HEK293 (cell line): ENCODE data around the gene GGTA1.

Source experiments
- OVOL3 ChIP-seq: fragments of 450-650 bp; formaldehyde crosslinking; IDR thresholded peaks from 2 replicates; pipeline ENCODE4 v1.5.1; 2016; ENCODE audit warnings: missing biosample characterization, missing genetic modification characterization
- ZBTB21 ChIP-seq: fragments of 450-650 bp; formaldehyde crosslinking; IDR thresholded peaks from 2 replicates; pipeline ENCODE4 v1.5.1; 2017; ENCODE audit warnings: missing biosample characterization, missing genetic modification characterization
- ZBTB7A ChIP-seq: fragments of 450-650 bp; formaldehyde crosslinking; IDR thresholded peaks from 2 replicates; pipeline ENCODE4 v1.5.1; 2016; ENCODE audit warnings: low read depth, missing biosample characterization, missing genetic modification characterization
- ZNF16 ChIP-seq: fragments of 450-650 bp; formaldehyde crosslinking; IDR thresholded peaks from 2 replicates; pipeline ENCODE4 v1.5.1; 2016; ENCODE audit warnings: low read depth, missing biosample characterization, missing genetic modification characterization
- ZNF302 ChIP-seq: fragments of 450-650 bp; formaldehyde crosslinking; IDR thresholded peaks from 2 replicates; pipeline ENCODE4 v1.5.1; 2016; ENCODE audit warnings: missing biosample characterization, missing genetic modification characterization, low read depth
- ZNF398 ChIP-seq: fragments of 450-650 bp; formaldehyde crosslinking; IDR thresholded peaks from 2 replicates; pipeline ENCODE4 v1.5.1; 2017; ENCODE audit warnings: missing biosample characterization, missing genetic modification characterization
- ZNF639 ChIP-seq: fragments of 450-650 bp; formaldehyde crosslinking; IDR thresholded peaks from 2 replicates; pipeline ENCODE4 v1.5.1; 2016; ENCODE audit warnings: missing biosample characterization, missing genetic modification characterization
- ZNF76 ChIP-seq: fragments of 450-650 bp; formaldehyde crosslinking; IDR thresholded peaks from 2 replicates; pipeline ENCODE4; 2016; ENCODE audit warnings: low read depth, missing biosample characterization, missing genetic modification characterization, borderline replicate concordance
- TF ChIP-seq, protein P1 (sequence below): fragments of 450-650 bp; formaldehyde crosslinking; IDR thresholded peaks from 2 replicates; pipeline ENCODE4 v1.5.1; 2016; ENCODE audit warnings: missing biosample characterization, missing genetic modification characterization
- TF ChIP-seq, protein P2 (sequence below): fragments of 450-650 bp; formaldehyde crosslinking; IDR thresholded peaks from 2 replicates; pipeline ENCODE4 v1.5.1; 2016; ENCODE audit warnings: missing biosample characterization, missing genetic modification characterization

DNA sequence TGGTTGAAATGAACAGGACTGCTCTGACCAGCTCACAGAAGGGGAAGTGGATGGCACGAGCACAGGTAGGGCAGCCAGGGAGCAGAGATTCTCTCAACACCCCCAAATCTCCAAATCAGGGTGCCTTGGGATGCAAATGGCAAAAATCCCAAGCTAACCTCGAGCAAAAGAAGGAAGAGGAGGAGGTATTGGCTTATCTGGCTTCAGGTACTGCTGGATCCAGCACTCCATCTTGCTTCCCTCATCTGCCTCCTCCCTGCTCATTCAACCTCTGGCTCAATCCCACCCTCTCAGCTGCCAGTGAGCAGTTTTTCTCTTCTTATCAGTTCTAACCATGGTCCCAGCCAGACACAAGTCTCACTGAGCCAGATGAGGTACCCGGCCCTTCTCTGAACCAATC, 41.6 kb upstream of the GGTA1 start:
- TF ChIP-seq, protein P1, sequence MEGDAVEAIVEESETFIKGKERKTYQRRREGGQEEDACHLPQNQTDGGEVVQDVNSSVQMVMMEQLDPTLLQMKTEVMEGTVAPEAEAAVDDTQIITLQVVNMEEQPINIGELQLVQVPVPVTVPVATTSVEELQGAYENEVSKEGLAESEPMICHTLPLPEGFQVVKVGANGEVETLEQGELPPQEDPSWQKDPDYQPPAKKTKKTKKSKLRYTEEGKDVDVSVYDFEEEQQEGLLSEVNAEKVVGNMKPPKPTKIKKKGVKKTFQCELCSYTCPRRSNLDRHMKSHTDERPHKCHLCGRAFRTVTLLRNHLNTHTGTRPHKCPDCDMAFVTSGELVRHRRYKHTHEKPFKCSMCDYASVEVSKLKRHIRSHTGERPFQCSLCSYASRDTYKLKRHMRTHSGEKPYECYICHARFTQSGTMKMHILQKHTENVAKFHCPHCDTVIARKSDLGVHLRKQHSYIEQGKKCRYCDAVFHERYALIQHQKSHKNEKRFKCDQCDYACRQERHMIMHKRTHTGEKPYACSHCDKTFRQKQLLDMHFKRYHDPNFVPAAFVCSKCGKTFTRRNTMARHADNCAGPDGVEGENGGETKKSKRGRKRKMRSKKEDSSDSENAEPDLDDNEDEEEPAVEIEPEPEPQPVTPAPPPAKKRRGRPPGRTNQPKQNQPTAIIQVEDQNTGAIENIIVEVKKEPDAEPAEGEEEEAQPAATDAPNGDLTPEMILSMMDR (tag by site-specific recombination): no peak
- no peak for TF ChIP-seq ZNF76 (tag by site-specific recombination)
- no peak for TF ChIP-seq ZNF639 (tag by site-specific recombination)
- TF ChIP-seq, protein P2, sequence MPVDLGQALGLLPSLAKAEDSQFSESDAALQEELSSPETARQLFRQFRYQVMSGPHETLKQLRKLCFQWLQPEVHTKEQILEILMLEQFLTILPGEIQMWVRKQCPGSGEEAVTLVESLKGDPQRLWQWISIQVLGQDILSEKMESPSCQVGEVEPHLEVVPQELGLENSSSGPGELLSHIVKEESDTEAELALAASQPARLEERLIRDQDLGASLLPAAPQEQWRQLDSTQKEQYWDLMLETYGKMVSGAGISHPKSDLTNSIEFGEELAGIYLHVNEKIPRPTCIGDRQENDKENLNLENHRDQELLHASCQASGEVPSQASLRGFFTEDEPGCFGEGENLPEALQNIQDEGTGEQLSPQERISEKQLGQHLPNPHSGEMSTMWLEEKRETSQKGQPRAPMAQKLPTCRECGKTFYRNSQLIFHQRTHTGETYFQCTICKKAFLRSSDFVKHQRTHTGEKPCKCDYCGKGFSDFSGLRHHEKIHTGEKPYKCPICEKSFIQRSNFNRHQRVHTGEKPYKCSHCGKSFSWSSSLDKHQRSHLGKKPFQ: no peak
- no peak for TF ChIP-seq ZNF16 (tag by site-specific recombination)
- no peak for TF ChIP-seq ZNF302 (tag by site-specific recombination)
- TF ChIP-seq ZNF398 (tag by site-specific recombination): no peak
- TF ChIP-seq ZBTB7A (tag by site-specific recombination): no peak
- no peak for TF ChIP-seq ZBTB21 (tag by site-specific recombination)
- TF ChIP-seq OVOL3 (tag by site-specific recombination): no peak
